Caco-2 (cell line): Measurements from ENCODE around the gene ERGIC1. TPM values are rescaled to one million over a fixed set of nuclear protein-coding genes. Genes with fewer than 3 reads are reported as not detected.
A peak's percentile ranks its signal among the peaks of the same experiment; 100 is the strongest.

Experiments used
- BruUV-seq: library from RNA; stranded (reverse); fragments of 400-500 nt; replicated peaks from 2 replicates; lab custom pipeline; 2021; lab: Mats Ljungman, UMichigan
- CTCF ChIA-PET: fragments of 300-600 bp; sonication (Branson Sonifier 250); formaldehyde crosslinking; loops from one replicate; lab custom pipeline; 2022; ENCODE audit warnings: antibody characterized with exemption; lab: Charles Lee
- POLR2A ChIA-PET: fragments of 300-600 bp; sonication (Branson Sonifier 250); formaldehyde crosslinking; loops from one replicate; lab custom pipeline; 2022; ENCODE audit warnings: antibody characterized with exemption; lab: Charles Lee
- DNase-seq, 2 experiments: peaks; one replicate each; pipeline versions ENCODE4 v3.0.0 to v3.0.0-alpha.2; 2020 to 2022
- H3K27me3 ChIP-seq: replicated peaks from 2 replicates; pipeline ENCODE4 v1.6.0; 2011; ENCODE audit warnings: low read length; ENCODE audit not compliant: control insufficient read depth, insufficient read depth
- H3K36me3 ChIP-seq: 2 replicates; pipeline ENCODE4 v1.5.1; 2011; ENCODE audit warnings: low read length; ENCODE audit not compliant: control insufficient read depth, insufficient read depth
- H3K4me1 ChIP-seq: fragments of 250-450 bp; sonication (Bioruptor Pico); 2 replicates; pipeline ENCODE4 v1.5.1; 2020; ENCODE audit warnings: mild to moderate bottlenecking
- H3K4me3 ChIP-seq: 2 replicates; pipeline ENCODE4 v1.5.1; 2011; ENCODE audit warnings: low read depth, mild to moderate bottlenecking, control low read depth, low read length
- H3K9me3 ChIP-seq: fragments of 250-450 bp; sonication (Bioruptor Pico); 2 replicates; pipeline ENCODE4 v1.5.1; 2020; ENCODE audit warnings: mild to moderate bottlenecking, moderate library complexity
- H3K27ac Mint-ChIP-seq: one replicate; pipeline ENCODE4 v1.8.0; 2022; ENCODE audit warnings: mixed read lengths; ENCODE audit not compliant: unreplicated experiment
- H3K27me3 Mint-ChIP-seq: one replicate; pipeline ENCODE4 v1.8.0; 2022; ENCODE audit warnings: mixed read lengths; ENCODE audit not compliant: insufficient read depth, unreplicated experiment
- H3K36me3 Mint-ChIP-seq: one replicate; pipeline ENCODE4 v1.8.0; 2022; ENCODE audit warnings: mild to moderate bottlenecking, mixed read lengths; ENCODE audit not compliant: insufficient read depth, unreplicated experiment
- H3K4me1 Mint-ChIP-seq: one replicate; pipeline ENCODE4 v1.8.0; 2022; ENCODE audit warnings: low read depth, mixed read lengths; ENCODE audit not compliant: unreplicated experiment
- H3K4me3 Mint-ChIP-seq: one replicate; pipeline ENCODE4 v1.8.0; 2022; ENCODE audit warnings: mild to moderate bottlenecking, moderate library complexity, mixed read lengths; ENCODE audit not compliant: unreplicated experiment
- H3K9me3 Mint-ChIP-seq: one replicate; pipeline ENCODE4 v1.8.0; 2022; ENCODE audit warnings: mixed read lengths; ENCODE audit not compliant: unreplicated experiment
- intact Hi-C: fragments of 100-400 bp; cut with micrococcal nuclease; formaldehyde crosslinking; loops from one replicate; pipeline ENCODE4 v1.10.0; 2022; ENCODE audit not compliant: unreplicated experiment
- total RNA-seq: library from RNA; stranded (reverse); gene quantifications from 2 replicates; pipeline ENCODE4 v1.2.3, GENCODE V29; 2022
- TF ChIP-seq, protein P1 (sequence below), 2 experiments: fragments of 200-600 bp in 1 of 2; IDR thresholded peaks; 1 replicate in 1 of 2; 2 replicates in 1 of 2; pipeline versions ENCODE4 v1.5.1 to v1.8.0; 2011 to 2022; ENCODE audit warnings: antibody characterized with exemption in 1 of 2, control low read depth in 1 of 2, inconsistent platforms in 1 of 2, low read depth in 1 of 2, low read length in 1 of 2, mild to moderate bottlenecking in 1 of 2, moderate library complexity in 1 of 2; ENCODE audit not compliant: insufficient read depth in 1 of 2, severe bottlenecking in 1 of 2, unreplicated experiment in 1 of 2

The ERGIC1 gene
- total RNA-seq, 1 experiment from 2014 or later, result 161 TPM

DNA sequence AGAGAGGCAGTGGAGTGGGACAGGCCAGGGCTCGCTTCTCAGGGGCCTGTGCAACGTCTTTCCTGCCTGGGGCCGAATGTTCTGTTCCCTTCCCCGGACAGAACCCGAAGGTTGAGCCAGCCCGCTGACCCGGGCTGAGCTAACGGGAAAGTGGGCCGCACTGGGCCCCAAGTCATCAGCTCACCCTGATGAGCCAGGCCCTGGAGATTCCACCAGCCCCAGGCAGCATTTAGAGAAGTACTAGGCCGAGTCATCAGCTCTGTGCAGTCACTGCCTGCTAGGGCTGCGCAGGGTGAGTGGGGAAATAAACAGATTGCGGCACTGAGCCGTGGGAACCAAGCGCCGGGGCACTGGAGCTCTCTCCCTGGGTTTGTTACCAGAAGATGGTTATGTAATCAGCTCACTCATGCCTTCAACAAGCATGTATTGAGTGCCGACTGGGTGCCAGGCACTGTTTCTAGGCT, 33.9 kb upstream of the ERGIC1 start:
- no peaks in the 10 kb centered on the region for H3K4me1 Mint-ChIP-seq
- intact Hi-C loops, result no loop called here

DNA sequence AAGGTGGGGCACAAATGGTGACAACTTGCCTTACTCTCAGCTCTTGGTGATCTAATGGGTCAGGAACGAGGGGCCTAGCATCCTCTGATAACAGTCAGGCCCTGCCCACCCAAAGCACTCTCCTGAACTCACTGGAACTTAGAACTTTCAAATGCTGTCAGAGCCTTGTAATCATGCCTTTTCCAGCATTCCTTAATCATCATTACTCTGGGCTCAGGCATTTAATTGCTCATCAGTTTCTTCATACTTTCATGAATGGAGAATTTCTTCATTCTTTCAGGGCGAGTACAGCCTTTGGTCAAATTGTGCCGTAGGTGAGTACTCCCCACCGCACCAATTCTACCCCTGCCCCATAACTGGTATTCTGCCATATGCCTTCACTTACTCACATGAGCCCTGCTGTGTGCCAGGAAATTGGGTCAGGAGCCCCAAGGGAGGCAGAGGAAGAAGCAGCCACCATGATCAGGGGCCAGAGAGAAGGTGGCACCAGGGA, 32.8 kb upstream of the ERGIC1 start:
- intact Hi-C loops, result no loop called here
- no peaks in the 10 kb centered on the region for H3K4me1 Mint-ChIP-seq
- peaks cover 4% of the 10 kb centered on the region; the same call in 1 of the 2 replicates for H3K4me1 ChIP-seq
- H3K9me3 Mint-ChIP-seq, result no peaks in the 10 kb centered on the region
- H3K4me3 ChIP-seq, result no peak overlapping the region
- H3K27ac Mint-ChIP-seq, result peak overlapping the region; percentile 22
- H3K27me3 Mint-ChIP-seq, result no peaks in the 10 kb centered on the region
- H3K36me3 Mint-ChIP-seq, result no peaks in the 10 kb centered on the region
- H3K27me3 ChIP-seq, result no peaks in the 10 kb centered on the region
- TF ChIP-seq, protein P1, sequence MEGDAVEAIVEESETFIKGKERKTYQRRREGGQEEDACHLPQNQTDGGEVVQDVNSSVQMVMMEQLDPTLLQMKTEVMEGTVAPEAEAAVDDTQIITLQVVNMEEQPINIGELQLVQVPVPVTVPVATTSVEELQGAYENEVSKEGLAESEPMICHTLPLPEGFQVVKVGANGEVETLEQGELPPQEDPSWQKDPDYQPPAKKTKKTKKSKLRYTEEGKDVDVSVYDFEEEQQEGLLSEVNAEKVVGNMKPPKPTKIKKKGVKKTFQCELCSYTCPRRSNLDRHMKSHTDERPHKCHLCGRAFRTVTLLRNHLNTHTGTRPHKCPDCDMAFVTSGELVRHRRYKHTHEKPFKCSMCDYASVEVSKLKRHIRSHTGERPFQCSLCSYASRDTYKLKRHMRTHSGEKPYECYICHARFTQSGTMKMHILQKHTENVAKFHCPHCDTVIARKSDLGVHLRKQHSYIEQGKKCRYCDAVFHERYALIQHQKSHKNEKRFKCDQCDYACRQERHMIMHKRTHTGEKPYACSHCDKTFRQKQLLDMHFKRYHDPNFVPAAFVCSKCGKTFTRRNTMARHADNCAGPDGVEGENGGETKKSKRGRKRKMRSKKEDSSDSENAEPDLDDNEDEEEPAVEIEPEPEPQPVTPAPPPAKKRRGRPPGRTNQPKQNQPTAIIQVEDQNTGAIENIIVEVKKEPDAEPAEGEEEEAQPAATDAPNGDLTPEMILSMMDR (IDR thresholded peaks at IDR 0.05; ENCODE audit: insufficient read depth in 1 of 2, low read depth in 1 of 2, low read length in 1 of 2, severe bottlenecking in 1 of 2, unreplicated experiment in 1 of 2), result no peak
- no TSS peak for BruUV-seq
- ChIA-PET POLR2A (no interaction called here), CTCF (no interaction called here)
- H3K36me3 ChIP-seq, result no peaks in the 10 kb centered on the region
- no peak overlapping the region for H3K4me3 Mint-ChIP-seq
- DNase-seq, result peak in 1 of 2 experiments; percentile 23
- no peaks in the 10 kb centered on the region for H3K9me3 ChIP-seq

More for the DNA sequence above, 33.9 kb upstream of the ERGIC1 start:
- H3K27ac Mint-ChIP-seq, result no peak overlapping the region
- H3K36me3 Mint-ChIP-seq, result no peaks in the 10 kb centered on the region
- ChIA-PET POLR2A (no interaction called here), CTCF (no interaction called here)
- H3K27me3 ChIP-seq, result no peaks in the 10 kb centered on the region
- no TSS peak for BruUV-seq
- peak in 1 of 2 experiments; percentile 31 for DNase-seq
- H3K4me3 Mint-ChIP-seq, result no peak overlapping the region
- peaks cover 7% of the 10 kb centered on the region for H3K4me1 ChIP-seq
- no peaks in the 10 kb centered on the region for H3K27me3 Mint-ChIP-seq
- no peak overlapping the region for H3K4me3 ChIP-seq
- TF ChIP-seq, protein P1 (IDR thresholded peaks at IDR 0.05; ENCODE audit: insufficient read depth in 1 of 2, low read depth in 1 of 2, low read length in 1 of 2, severe bottlenecking in 1 of 2, unreplicated experiment in 1 of 2), result no peak
- H3K9me3 Mint-ChIP-seq, result no peaks in the 10 kb centered on the region
- no peaks in the 10 kb centered on the region for H3K36me3 ChIP-seq
- H3K9me3 ChIP-seq, result no peaks in the 10 kb centered on the region

GRCh38 chr5:172802112-172802511, 31.9 kb upstream of the ERGIC1 start:
- H3K4me3 ChIP-seq, result no peak overlapping the region
- intact Hi-C loops, result no loop called here
- BruUV-seq, result no TSS peak
- H3K27me3 Mint-ChIP-seq, result no peaks in the 10 kb centered on the region
- H3K9me3 Mint-ChIP-seq, result no peaks in the 10 kb centered on the region
- no peak overlapping the region for H3K27ac Mint-ChIP-seq
- H3K36me3 ChIP-seq, result no peaks in the 10 kb centered on the region
- POLR2A ChIA-PET, result no interaction called here
- peaks cover 8% of the 10 kb centered on the region for H3K4me1 ChIP-seq
- H3K9me3 ChIP-seq, result no peaks in the 10 kb centered on the region; the same call in 1 of the 2 replicates
- no peaks in the 10 kb centered on the region for H3K4me1 Mint-ChIP-seq
- DNase-seq, result no peak
- CTCF ChIA-PET, result no interaction called here
- no peaks in the 10 kb centered on the region for H3K36me3 Mint-ChIP-seq
- no peak overlapping the region for H3K4me3 Mint-ChIP-seq
- TF ChIP-seq, protein P1 (IDR thresholded peaks at IDR 0.05; ENCODE audit: insufficient read depth in 1 of 2, low read depth in 1 of 2, low read length in 1 of 2, severe bottlenecking in 1 of 2, unreplicated experiment in 1 of 2), result no peak
- H3K27me3 ChIP-seq, result no peaks in the 10 kb centered on the region
